ENCODE measurements around the gene RORB. TPM values are rescaled to one million over a fixed set of nuclear protein-coding genes. Genes with fewer than 3 reads are reported as not detected.
A peak's percentile ranks its signal among the peaks of the same experiment; 100 is the strongest.

The RORB gene
- total and polyA plus RNA-seq, 8 donors: 0.05 to 0.40 (median 0.10) TPM

GRCh38 chr9:74499111-74499601 lies 2.0 kb downstream of the RORB start:
- FAIRE-seq: no peak
- intact Hi-C loops (cut with DNase I): no loop called here

DNA sequence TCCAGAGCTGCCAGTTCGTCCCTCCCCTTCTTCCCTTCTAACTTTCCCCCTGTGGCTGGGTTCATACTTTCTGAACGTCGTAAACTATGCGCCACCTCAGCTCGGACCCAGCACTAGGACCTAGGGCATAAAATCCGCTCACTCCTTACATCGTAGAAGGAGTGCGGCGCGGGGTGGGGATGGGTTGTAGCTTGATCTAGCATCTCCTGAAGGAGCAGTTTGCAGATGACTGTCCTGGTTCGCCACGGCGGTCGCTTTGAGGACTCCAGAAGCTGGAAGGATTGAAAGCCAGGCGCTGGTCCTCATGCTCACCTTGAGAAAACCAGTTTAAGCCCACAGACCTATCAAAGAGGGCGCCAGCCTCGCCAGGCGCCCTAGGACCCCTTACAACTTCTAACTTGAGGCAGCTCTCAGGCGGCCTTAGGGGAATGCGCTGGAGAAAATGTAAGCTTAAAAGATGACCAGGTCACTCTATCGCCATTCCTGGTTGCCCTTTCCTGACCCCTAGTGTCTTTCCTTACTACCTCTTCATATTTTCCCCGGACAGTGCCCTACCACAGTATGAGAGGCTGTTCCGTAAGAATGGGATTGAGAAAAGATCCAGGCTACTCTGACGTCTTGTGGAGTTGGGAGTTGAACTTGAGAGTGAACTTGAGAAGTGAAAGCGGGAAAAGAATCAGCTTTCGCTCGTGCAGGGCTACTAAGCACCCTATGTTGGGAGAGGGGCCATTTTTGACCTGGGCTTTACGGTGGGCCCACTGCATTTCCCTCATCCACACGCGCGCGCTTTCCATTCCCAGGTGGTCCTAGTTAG lies 2.8 kb downstream of the RORB start:
- DNase-seq (peak in 1 of 6 donors; percentile 44), FAIRE-seq (no peak), ATAC-seq (no peak)
- Histone ChIP-seq H3K9me3 (no peaks in the 10 kb centered on the region), H3K4me3 (peak overlapping the region in 1 of 4 donors; percentile 57), H3K4me1 (peaks cover 0 to 12% (median 6%) of the 10 kb centered on the region in 3 donors), H3K27ac (no peak overlapping the region), H3K27me3 (peaks cover 0 to 42% (median 3%) of the 10 kb centered on the region in 4 donors), H3K36me3 (no peaks in the 10 kb centered on the region)
- intact Hi-C loops (cut with DNase I): no loop called here
- TF ChIP-seq CTCF (IDR thresholded peaks at IDR 0.05): no peak
- WGBS, 2 donors: 4 to 5% methylated on average over 32 of the region's 32 CpGs

More at GRCh38 chr9:74499111-74499601, 2.0 kb downstream of the RORB start:
- Histone ChIP-seq H3K27me3 (peaks cover 0 to 38% (median 3%) of the 10 kb centered on the region in 4 donors), H3K4me3 (peak overlapping the region in 1 of 4 donors; percentile 57), H3K27ac (no peak overlapping the region), H3K9me3 (no peaks in the 10 kb centered on the region), H3K36me3 (no peaks in the 10 kb centered on the region), H3K4me1 (peaks cover 0 to 12% (median 6%) of the 10 kb centered on the region in 3 donors)
- TF ChIP-seq CTCF (IDR thresholded peaks at IDR 0.05): no peak
- DNase-seq (peak in 1 of 6 donors; percentile 39), ATAC-seq (no peak)
- WGBS, 2 donors: 2 to 3% methylated on average over 18 to 19 of the region's 19 CpGs

DNA sequence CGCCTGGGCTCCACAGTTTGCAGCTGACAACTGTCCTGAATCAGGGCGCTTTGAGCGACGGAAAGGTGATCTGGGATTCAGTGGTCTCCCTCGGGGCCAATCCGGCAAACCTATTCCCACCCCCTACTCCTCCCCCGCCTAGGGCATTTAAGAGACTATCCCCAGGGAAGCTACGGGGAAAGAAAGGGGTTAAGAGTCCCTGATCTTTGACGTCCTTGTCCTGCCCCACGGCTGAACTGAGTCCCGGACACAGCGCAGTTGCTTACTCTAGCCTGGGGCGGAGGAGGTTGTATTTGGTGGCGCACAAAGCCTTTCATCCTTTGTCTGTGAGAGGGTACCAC lies 3.4 kb downstream of the RORB start:
- WGBS, 2 donors: 3 to 7% methylated on average over 14 of the region's 14 CpGs
- no peak for ATAC-seq
- intact Hi-C loops (cut with DNase I): no loop called here
- H3K27me3 ChIP-seq: peaks cover 0 to 41% (median 0%) of the 10 kb centered on the region in 4 donors
- no peaks in the 10 kb centered on the region for H3K9me3 ChIP-seq
- FAIRE-seq: no peak
- no peak overlapping the region for H3K27ac ChIP-seq
- TF ChIP-seq CTCF (IDR thresholded peaks at IDR 0.05): no peak
- peaks cover 0 to 12% (median 6%) of the 10 kb centered on the region in 3 donors for H3K4me1 ChIP-seq
- H3K4me3 ChIP-seq: peak overlapping the region in 1 of 4 donors; percentile 57
- DNase-seq: no peak
- no peaks in the 10 kb centered on the region for H3K36me3 ChIP-seq

GRCh38 chr9:74501570-74501969 lies 4.4 kb downstream of the RORB start:
- Histone ChIP-seq H3K4me3 (no peak overlapping the region), H3K27me3 (peaks cover 0 to 31% (median 0%) of the 10 kb centered on the region in 4 donors), H3K27ac (no peak overlapping the region), H3K36me3 (no peaks in the 10 kb centered on the region), H3K4me1 (peaks cover 0 to 9% (median 6%) of the 10 kb centered on the region in 3 donors), H3K9me3 (no peaks in the 10 kb centered on the region)
- no peak for FAIRE-seq
- ATAC-seq: no peak
- DNase-seq: no peak
- 32 to 48% methylated on average over 2 of the region's 2 CpGs for WGBS, 2 donors
- TF ChIP-seq CTCF (IDR thresholded peaks at IDR 0.05): no peak
- intact Hi-C loops (cut with DNase I): no loop called here

- Histone ChIP-seq H3K9me3 (no peaks in the 10 kb centered on the region), H3K27me3 (peaks cover 0 to 25% (median 0%) of the 10 kb centered on the region in 4 donors), H3K4me1 (peaks cover 0 to 8% (median 6%) of the 10 kb centered on the region in 3 donors), H3K4me3 (no peak overlapping the region), H3K27ac (no peak overlapping the region), H3K36me3 (no peaks in the 10 kb centered on the region)
- TF ChIP-seq CTCF (IDR thresholded peaks at IDR 0.05): no peak
- intact Hi-C loops (cut with DNase I): no loop called here
- 62 to 65% methylated on average over 4 of the region's 4 CpGs for WGBS, 2 donors
- DNase-seq (no peak), FAIRE-seq (no peak), ATAC-seq (no peak)
Measured at GRCh38 chr9:74503219-74503618, 6.1 kb downstream of the RORB start.
